Activated CD8-positive, alpha-beta memory T cell treated with anti-CD3 and anti-CD28 coated beads for 24 hours (primary cell): Measurements from ENCODE around the gene UTP18.

ENCODE experiments used
- DNase-seq: peaks from one replicate; pipeline ENCODE4 v3.0.0-alpha.2; 2020

UTP18 gene

GRCh38 chr17:51335883-51336822 is 75.8 kb downstream of the UTP18 start:
- no peak for DNase-seq

- DNase-seq: no peak
Measured at GRCh38 chr17:51341457-51341856, 81.1 kb downstream of the UTP18 start.

DNA sequence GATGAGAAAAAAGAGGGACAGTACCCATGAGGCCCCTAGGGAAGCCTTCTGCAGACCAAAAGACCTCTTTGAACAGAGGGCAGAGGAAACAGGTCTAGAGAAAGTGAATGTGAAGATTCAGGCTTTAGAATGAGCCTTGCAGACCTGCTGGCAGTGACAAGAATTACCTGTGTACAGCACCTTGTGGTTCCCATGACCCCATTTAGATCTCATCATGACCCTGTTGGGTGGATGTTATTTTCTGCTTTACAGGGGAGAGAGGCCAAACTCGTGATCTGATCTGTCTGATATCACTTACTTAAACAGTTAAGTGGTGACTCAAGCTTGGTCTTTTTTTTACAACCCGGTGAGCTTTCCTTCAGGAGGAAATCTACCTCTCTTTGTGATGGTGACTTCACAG is 81.9 kb downstream of the UTP18 start:
- no peak for DNase-seq

- DNase-seq: no peak
Measured at GRCh38 chr17:51344532-51344931, 84.2 kb downstream of the UTP18 start.

GRCh38 chr17:51346218-51346982 is 86.1 kb downstream of the UTP18 start:
- DNase-seq: no peak
